VCaP (cell line): ENCODE data around the gene TBC1D2B.

Source experiments
- H3K27ac ChIP-seq: fragments of 450-650 bp; 2 replicates; pipeline ENCODE4 v1.5.1; 2017
- TF ChIP-seq, protein P1 (sequence below): fragments of 450-650 bp; conservative IDR thresholded peaks from 2 replicates; pipeline ENCODE4 v1.5.1; 2017; ENCODE audit warnings: mild to moderate bottlenecking, moderate library complexity

TBC1D2B gene

DNA sequence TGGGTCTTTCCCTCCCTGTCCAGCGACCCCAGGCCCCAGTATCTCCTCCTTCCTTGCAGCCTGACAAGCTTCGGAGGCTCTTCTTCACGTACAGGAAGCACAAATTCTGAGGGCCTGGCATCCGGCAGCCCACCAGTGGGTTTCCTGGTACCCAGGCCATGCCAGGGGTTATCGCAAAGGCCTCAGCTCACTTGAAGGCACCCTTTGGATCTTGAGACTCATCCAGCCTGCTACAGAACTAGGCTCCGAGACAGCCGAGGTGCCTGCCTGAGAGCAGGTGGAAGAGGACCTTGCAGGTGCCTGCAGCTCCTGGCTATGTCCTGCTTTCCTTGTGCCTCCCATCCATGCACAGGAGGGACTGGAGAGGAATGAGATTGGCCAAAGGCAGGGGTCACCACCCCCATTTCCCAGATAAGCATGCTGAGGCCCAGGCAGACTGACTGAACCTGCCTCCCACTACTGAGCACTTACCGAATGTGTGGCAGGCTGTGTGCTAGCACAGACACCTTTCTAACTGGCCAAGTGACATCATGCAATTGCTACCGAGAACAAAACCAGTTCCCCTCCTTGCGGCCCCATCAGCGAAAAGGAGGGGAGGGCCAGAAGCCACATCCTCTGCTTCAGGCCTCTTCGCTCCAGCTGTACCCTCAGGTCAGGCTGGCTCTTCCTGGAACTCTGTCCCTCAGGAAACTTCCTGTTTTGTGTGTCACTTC, 26.1 kb upstream of the TBC1D2B start:
- no peak overlapping the region for H3K27ac ChIP-seq
- TF ChIP-seq, protein P1, sequence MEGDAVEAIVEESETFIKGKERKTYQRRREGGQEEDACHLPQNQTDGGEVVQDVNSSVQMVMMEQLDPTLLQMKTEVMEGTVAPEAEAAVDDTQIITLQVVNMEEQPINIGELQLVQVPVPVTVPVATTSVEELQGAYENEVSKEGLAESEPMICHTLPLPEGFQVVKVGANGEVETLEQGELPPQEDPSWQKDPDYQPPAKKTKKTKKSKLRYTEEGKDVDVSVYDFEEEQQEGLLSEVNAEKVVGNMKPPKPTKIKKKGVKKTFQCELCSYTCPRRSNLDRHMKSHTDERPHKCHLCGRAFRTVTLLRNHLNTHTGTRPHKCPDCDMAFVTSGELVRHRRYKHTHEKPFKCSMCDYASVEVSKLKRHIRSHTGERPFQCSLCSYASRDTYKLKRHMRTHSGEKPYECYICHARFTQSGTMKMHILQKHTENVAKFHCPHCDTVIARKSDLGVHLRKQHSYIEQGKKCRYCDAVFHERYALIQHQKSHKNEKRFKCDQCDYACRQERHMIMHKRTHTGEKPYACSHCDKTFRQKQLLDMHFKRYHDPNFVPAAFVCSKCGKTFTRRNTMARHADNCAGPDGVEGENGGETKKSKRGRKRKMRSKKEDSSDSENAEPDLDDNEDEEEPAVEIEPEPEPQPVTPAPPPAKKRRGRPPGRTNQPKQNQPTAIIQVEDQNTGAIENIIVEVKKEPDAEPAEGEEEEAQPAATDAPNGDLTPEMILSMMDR, result no peak

DNA sequence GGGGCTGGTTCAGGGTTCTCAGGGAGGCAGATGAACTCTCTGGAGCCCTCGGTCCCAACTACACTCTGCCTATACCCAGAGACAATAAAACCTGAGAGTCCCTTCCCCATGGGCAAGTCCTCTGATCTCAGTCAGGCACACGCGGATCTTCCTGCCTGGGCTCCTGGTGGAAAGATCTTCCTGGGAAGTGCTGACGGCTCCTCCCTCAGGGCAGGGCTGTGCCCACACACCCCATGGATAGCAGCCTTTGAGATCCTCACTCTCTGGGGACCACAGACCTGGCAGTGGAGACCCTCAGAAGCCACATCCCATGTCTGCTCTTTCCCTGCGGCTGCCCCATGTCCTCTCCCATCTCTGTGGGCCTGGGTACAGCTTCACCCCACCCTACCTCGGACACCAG, 25.2 kb upstream of the TBC1D2B start:
- no peak overlapping the region for H3K27ac ChIP-seq
- TF ChIP-seq, protein P1, result no peak

DNA sequence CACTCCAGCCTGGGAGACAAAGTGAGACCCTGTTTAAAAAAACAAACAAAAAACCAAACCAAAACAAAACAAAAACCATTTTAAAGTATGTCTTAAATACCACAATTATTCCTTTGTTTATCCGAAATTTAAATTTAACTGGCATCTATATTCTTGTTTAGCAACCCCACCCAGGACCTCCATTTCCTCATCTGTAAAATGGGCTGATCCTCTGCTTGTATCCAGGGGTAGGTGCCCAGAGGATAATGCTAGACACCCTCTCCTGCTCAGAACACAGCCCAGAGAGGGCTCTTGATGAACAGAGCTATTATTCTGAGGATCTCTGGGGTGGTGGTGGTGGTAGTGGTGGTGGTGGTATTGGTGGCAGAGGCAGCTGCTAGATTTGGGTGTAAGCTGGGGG, 24.7 kb upstream of the TBC1D2B start:
- TF ChIP-seq, protein P1, result no peak
- no peak overlapping the region for H3K27ac ChIP-seq

DNA sequence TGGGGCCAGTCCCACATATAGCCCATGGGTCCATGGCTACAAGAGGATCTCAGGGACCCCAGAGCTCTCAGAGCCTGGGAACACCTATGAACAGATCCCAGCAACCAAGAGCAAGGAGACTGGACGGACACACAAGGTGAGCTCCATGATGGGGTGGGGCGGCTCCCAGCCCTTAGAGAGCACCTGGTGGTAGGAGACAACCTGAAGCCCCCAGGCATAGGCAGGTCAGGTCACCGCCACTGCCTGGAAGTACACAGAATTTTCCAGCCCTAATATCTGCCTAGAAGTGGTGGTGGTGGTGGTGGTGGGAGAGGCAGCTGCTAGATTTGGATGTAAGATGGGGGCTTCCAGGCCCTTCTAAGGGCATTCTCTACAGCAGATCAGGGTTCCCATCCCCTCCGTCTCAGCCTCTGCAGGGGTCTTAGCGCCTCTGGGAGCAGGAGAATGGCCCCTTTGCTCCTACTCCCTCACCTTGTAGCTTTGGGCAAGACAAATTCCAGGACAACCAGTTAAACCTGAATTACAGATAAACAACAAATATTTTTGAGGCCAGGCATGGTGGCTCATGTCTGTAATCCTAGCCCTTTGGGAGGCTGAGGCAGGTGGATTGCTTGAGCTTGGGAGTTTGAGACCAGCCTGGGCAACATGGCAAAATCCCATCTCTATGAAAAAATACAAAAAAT, 24.1 kb upstream of the TBC1D2B start:
- peak overlapping the region; percentile 10; the same call in 1 of the 2 replicates for H3K27ac ChIP-seq
- TF ChIP-seq, protein P1, result no peak

DNA sequence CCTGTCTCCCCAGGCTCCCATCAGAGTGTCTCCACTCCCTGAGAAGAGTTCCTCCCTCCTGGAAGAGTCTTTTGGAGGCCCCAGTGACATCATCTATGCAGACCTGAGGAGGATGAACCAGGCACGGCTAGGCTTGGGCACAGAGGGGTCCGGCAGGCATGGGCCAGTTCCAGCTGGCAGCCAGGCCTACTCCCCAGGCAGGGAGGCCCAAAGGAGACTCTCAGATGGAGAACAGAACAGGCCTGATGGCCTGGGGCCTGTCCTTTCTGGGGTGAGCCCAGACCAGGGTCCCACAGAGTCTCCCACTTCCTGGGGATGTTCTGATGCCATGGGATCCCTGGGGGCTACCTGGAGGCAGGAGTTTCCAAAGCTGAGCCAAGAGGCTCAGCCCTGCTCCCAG, 23.4 kb upstream of the TBC1D2B start:
- H3K27ac ChIP-seq, result peak overlapping the region; percentile 10; the same call in 1 of the 2 replicates
- TF ChIP-seq, protein P1, result no peak

DNA sequence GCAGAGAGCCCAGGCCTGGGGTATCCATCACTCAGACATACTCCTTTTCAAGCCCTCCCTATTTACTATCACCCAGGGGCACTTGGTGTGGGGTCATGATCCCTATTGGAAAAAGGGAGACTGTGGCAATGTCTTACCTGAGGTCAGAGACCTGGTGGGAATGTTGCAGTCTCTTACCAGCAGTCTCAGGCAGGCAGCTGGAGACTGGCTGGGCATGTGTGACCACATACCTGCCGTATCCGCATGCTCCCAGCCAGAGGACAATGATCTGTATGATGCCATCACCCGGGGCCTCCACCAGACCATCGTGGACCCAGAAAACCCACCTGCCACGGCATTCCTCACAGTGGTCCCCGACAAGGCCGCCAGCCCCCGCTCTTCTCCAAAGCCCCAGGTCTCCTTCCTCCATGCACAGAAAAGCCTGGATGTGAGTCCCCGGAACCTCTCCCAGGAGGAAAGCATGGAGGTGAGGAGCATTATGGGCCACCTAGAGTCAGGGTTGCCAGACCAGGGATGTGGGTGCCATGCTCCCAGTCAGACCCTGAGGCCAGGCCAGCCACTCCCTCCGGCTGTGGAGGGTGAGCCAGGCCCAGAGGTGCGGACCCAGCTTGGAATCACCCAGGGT, 20.7 kb upstream of the TBC1D2B start:
- H3K27ac ChIP-seq, result no peak overlapping the region
- TF ChIP-seq, protein P1, result no peak

DNA sequence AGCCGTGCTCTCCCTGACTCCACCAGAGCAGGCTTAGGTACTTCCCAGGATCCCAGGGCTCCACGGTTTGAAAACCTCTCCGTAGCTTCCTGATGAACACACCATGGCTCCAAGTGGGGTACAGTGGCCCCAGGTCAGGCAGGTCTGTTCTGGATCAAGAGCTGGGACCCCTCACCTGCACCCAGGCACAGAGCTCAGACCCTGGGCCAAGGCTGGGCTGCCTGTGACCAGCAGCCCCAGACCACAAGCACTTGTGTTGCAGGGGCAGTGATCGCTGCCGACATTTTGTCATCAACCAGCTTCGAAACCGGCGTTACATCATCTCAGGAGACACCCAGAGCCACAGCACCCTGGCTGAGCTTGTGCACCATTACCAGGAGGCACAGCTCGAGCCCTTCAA, 20.2 kb upstream of the TBC1D2B start:
- TF ChIP-seq, protein P1, result no peak
- H3K27ac ChIP-seq, result no peak overlapping the region
